Measurements from ENCODE around the gene COTL1.

Gene COTL1

GRCh38 chr16:84614623-84614967 lies 3.3 kb downstream of the COTL1 start:
- DNase-seq, result no peak
- TF ChIP-seq GATA1 (IDR thresholded peaks at IDR 0.05; ENCODE audit: low read depth, low read length) (no peak), POLR2A (IDR thresholded peaks at IDR 0.05; ENCODE audit: low read length) (no peak)

DNA sequence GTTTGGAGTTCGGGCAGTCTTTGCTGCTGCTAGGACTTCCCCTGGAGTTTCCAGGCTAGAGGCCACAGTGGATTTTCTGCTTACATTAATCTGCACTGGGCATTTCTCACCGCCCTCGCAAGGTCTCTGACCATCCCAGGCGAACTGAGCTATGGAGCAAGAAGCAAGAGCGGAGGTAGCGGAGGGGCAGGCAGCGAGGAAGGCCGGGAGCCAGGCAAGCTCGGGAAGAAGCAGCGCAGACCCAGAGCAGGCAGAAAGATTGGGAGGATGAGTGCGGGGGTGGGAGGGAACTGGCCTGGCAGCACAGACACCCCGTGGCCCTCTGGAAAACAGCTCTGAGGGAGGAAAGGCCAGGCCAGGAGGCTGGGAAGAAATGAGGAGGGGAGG lies 3.8 kb downstream of the COTL1 start:
- TF ChIP-seq GATA1 (IDR thresholded peaks at IDR 0.05; ENCODE audit: low read depth, low read length) (no peak), POLR2A (IDR thresholded peaks at IDR 0.05; ENCODE audit: low read length) (no peak)
- no peak for DNase-seq

DNA sequence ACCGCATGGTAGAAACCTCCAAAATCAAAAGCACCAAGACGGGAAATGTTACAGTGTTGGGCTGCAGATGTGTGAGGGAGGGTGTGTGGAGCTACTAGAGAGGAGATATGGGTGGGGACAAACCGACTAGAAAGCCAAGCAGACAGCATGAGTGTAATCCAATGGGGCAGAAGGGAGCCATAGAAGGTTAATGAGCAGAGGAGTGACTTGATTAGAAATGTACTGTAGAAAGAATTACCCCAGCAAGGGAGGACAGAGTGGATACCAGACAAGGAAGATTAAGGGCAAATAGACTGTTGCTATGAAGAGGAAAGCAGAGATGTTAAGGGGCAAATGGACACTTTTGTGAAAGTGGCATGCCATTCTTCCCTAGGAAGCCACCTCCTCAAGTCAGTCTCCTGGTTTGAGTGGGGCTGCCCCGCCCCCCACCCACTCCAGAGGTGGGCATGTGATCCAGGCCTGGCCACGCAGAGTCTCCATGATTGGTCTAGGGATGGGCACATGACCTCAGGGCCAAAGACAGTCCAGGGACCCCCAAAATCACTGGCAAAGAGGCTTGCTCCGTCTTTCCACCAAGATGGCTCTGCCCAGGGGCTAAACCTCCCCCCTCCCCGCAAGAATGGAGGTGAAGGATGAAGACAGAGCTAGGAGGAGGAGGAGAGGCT lies 4.3 kb downstream of the COTL1 start:
- no peak for TF ChIP-seq POLR2A (IDR thresholded peaks at IDR 0.05; ENCODE audit: low read length)
- no peak for TF ChIP-seq GATA1 (IDR thresholded peaks at IDR 0.05; ENCODE audit: low read depth, low read length)
- DNase-seq, result no peak

GRCh38 chr16:84612686-84613085 lies 5.2 kb downstream of the COTL1 start:
- TF ChIP-seq GATA1 (IDR thresholded peaks at IDR 0.05; ENCODE audit: low read depth, low read length) (no peak), POLR2A (IDR thresholded peaks at IDR 0.05; ENCODE audit: low read length) (no peak)
- DNase-seq, result no peak

GRCh38 chr16:84611041-84611440 lies 6.8 kb downstream of the COTL1 start:
- TF ChIP-seq POLR2A (IDR thresholded peaks at IDR 0.05; ENCODE audit: low read length) (no peak), GATA1 (IDR thresholded peaks at IDR 0.05; ENCODE audit: low read depth, low read length) (no peak)
- no peak for DNase-seq

GRCh38 chr16:84610376-84610775 lies 7.5 kb downstream of the COTL1 start:
- peak in 1 of 2 experiments; percentile 7 for DNase-seq
- TF ChIP-seq POLR2A (IDR thresholded peaks at IDR 0.05; ENCODE audit: low read length), result no peak
- TF ChIP-seq GATA1 (IDR thresholded peaks at IDR 0.05; ENCODE audit: low read depth, low read length), result no peak

- no peak for DNase-seq
- no peak for TF ChIP-seq GATA1 (IDR thresholded peaks at IDR 0.05; ENCODE audit: low read depth, low read length)
- no peak for TF ChIP-seq POLR2A (IDR thresholded peaks at IDR 0.05; ENCODE audit: low read length)
These were observed 8.2 kb downstream of the COTL1 start for GRCh38 chr16:84609563-84610177.

- DNase-seq, result no peak
- no peak for TF ChIP-seq POLR2A (IDR thresholded peaks at IDR 0.05; ENCODE audit: low read length)
- TF ChIP-seq GATA1 (IDR thresholded peaks at IDR 0.05; ENCODE audit: low read depth, low read length), result no peak
These were observed 9.6 kb downstream of the COTL1 start for GRCh38 chr16:84608282-84608681.

GRCh38 chr16:84607694-84608093 lies 10.2 kb downstream of the COTL1 start:
- no peak for TF ChIP-seq POLR2A (IDR thresholded peaks at IDR 0.05; ENCODE audit: low read length)
- TF ChIP-seq GATA1 (IDR thresholded peaks at IDR 0.05; ENCODE audit: low read depth, low read length), result no peak
- DNase-seq, result peak; percentile 59 to 65

DNA sequence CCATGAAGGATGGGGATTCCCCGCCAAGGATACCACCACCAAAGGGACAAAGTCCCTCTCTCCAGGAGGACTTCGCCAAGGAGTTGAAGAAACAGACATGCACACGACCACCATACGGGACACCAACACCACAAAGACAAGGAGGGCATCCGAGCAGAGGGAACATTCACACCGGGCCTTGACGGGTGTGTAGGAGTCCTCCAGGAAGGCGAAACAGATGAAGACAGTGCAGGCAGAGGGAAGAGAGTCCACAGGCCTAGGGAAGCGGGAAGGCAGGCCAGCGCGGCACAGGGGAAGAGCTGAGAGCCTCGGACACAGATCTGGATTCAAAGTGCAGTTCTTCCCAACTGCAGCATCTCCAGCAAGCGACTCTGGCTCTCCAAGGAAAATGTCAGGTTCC lies 10.8 kb downstream of the COTL1 start:
- TF ChIP-seq GATA1 (IDR thresholded peaks at IDR 0.05; ENCODE audit: low read depth, low read length) (no peak), POLR2A (IDR thresholded peaks at IDR 0.05; ENCODE audit: low read length) (no peak)
- DNase-seq, result no peak

DNA sequence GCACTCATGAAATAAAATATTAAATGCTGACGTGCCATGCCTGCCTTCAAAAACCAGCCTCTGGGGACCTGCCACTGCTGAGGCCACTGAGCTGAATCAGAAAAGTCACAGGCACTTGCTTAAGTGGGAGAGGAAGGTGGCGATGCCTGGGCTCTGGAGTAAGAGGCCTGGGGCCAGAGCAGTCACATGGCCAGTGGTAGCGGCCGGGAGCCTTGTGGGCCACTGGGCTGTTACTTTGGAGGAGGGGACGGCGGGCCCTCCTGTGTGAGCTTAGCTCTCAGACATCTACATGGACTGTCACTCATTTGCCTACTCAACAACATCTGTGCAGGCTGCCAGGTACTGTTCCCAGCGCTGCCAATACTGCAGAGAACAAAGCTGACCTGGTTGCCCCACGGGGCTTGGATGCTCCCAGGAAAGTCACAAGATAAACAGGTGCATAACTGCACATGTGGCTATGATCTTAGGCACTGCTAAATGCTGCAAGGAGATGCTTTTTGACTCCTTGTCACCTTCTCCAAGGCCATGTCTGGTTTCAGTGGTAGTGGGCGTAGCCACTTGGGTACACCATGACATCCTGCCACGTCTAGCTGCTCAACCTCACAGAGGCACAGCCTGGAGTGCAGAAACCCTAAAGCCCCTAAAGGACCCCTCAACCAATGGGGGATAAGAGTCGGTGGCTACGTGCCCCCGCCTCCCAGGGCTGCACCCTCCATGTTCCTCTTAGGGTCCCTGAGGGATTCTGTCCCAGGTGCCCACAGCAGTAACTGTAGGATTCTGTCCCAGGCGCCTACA lies 11.6 kb downstream of the COTL1 start:
- no peak for DNase-seq

DNA sequence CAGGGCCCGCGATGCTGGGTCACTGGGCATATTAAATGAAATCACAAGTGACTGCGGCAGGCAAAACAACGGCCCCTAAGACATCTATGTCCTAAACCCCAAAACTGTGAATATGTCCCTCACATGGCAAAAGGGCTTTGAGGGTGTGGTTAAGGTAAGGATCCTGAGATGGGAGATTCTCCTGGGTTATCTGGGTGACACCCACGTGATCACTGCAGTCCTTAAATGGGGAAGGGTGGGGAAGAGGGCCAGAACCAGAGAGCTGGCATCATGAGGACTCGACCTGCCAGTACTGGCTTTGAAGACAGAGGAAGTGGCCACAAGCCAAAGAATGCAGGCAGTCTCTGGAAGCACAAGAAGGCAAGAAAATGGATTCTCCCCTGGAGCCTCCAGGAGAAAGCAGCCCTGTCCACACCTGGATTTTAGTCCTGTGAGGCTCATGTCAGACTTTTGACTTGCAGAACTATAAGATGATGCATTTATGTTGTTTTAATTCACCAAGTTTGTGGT lies 12.5 kb downstream of the COTL1 start:
- TF ChIP-seq POLR2A (IDR thresholded peaks at IDR 0.05; ENCODE audit: low read length) (no peak), GATA1 (IDR thresholded peaks at IDR 0.05; ENCODE audit: low read depth, low read length) (no peak)
- DNase-seq, result no peak

More for the DNA sequence above, 11.6 kb downstream of the COTL1 start:
- TF ChIP-seq POLR2A (IDR thresholded peaks at IDR 0.05; ENCODE audit: low read length) (no peak), GATA1 (IDR thresholded peaks at IDR 0.05; ENCODE audit: low read depth, low read length) (no peak)

DNA sequence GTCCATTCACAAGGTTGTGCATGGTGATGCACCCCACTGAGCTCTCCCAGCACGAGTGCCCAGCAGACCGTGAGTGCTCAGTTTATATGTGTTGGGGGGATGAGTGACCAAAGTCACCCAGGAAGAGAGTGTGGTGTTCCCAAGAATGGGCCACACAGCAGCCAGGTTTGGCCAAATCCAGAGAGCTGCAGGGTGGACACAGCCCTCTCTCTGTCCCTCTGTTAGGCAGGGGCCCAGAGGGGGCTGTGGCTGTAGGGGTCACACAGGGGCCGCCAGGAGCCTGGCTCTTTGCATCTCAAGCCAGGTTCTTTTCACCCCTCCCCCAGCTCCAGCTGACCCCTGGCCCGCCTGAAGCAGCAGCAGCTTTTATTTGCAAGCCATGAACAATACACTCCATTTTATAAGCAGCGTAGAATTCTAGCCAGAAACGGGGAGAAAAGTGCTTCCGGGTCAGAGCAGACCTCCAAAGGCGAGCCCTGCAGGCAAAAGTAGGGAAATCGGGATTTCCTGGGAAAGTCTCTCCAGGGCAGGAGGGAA lies 13.3 kb downstream of the COTL1 start:
- TF ChIP-seq POLR2A (IDR thresholded peaks at IDR 0.05; ENCODE audit: low read length) (no peak), GATA1 (IDR thresholded peaks at IDR 0.05; ENCODE audit: low read depth, low read length) (no peak)
- DNase-seq, result no peak

DNA sequence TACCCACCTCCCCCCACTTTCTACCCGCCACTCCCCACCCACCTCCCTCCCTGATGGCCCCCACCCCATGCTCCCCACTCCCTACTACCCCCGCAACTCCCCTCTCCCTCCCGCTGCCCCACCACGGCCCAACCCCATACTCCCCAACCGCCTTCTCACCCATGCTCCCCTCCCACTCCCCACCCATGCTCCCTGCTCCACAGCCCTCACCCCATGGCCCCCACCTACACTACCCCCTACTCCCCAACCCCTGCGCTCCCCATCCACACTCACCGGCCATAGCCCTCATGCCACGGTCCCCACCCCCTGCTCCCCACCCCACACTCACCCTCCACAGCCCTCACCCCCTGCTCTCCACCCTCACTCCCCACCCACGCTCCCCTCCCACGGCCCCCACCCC lies 13.9 kb downstream of the COTL1 start:
- TF ChIP-seq POLR2A (IDR thresholded peaks at IDR 0.05; ENCODE audit: low read length), result no peak
- TF ChIP-seq GATA1 (IDR thresholded peaks at IDR 0.05; ENCODE audit: low read depth, low read length), result no peak
- no peak for DNase-seq
